Peyer's patch (tissue), 4 donors: ENCODE measurements around the gene OIT3.

ENCODE experiments used
- POLR2A ChIP-seq, 2 donors: fragments of 450-650 bp; IDR thresholded peaks; one replicate each; pipeline ENCODE4 v1.5.1; 2017; ENCODE audit warnings: antibody characterized with exemption in 2 of 2, mild to moderate bottlenecking in 2 of 2, moderate library complexity in 2 of 2
- TF ChIP-seq, protein P1 (sequence below), 6 experiments: fragments of 450-650 bp in 4 of 6; fragments of 200-600 bp in 2 of 6; sonication (generic) in 1 of 6; IDR thresholded peaks; one replicate each; pipeline ENCODE4 v1.5.1; 2017 to 2019; ENCODE audit warnings: antibody characterized with exemption in 6 of 6, mild to moderate bottlenecking in 3 of 6, moderate library complexity in 1 of 6

DNA sequence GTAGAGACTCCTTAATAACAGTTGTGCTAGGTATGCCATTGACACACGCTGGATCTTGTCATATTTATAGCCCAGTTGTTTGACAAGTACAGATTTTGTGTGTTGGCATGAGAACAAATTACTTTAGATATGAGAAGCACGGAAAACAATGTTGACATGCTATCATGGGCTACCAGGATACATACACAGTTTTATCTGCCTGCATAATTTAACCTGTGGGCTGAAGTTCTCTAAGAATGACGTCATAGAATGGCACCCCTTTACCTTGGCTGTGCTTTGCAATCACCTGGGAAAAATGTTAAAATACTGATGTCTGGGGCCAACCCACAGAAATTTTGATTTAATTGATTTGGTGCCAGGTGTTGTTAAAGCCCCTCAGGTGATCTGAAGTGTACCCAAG is 58.2 kb downstream of the OIT3 start:
- TF ChIP-seq, protein P1, sequence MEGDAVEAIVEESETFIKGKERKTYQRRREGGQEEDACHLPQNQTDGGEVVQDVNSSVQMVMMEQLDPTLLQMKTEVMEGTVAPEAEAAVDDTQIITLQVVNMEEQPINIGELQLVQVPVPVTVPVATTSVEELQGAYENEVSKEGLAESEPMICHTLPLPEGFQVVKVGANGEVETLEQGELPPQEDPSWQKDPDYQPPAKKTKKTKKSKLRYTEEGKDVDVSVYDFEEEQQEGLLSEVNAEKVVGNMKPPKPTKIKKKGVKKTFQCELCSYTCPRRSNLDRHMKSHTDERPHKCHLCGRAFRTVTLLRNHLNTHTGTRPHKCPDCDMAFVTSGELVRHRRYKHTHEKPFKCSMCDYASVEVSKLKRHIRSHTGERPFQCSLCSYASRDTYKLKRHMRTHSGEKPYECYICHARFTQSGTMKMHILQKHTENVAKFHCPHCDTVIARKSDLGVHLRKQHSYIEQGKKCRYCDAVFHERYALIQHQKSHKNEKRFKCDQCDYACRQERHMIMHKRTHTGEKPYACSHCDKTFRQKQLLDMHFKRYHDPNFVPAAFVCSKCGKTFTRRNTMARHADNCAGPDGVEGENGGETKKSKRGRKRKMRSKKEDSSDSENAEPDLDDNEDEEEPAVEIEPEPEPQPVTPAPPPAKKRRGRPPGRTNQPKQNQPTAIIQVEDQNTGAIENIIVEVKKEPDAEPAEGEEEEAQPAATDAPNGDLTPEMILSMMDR (IDR thresholded peaks at IDR 0.05): no peak
- TF ChIP-seq POLR2A (IDR thresholded peaks at IDR 0.05): no peak
